Measurements from ENCODE around the gene FOXN3.

- no peak for TF ChIP-seq EP300 (IDR thresholded peaks at IDR 0.05; ENCODE audit: borderline replicate concordance in 1 of 2, control insufficient read depth in 1 of 2, low read depth in 2 of 2, low read length in 2 of 2)
- no peak for TF ChIP-seq POLR2A (IDR thresholded peaks at IDR 0.05; ENCODE audit: low read depth, low read length)
- TF ChIP-seq CTCF (IDR thresholded peaks at IDR 0.05 in 2 of 3, conservative IDR thresholded peaks at IDR 0.05 in 1 of 3; ENCODE audit: control insufficient read depth in 2 of 3, extremely low read depth in 1 of 3, insufficient read depth in 1 of 3, low read depth in 3 of 3, low read length in 3 of 3) = no peak
- TF ChIP-seq ESRRA (IDR thresholded peaks at IDR 0.05; ENCODE audit: low read length) = no peak
- no peak for TF ChIP-seq RAD21 (IDR thresholded peaks at IDR 0.05; ENCODE audit: insufficient read depth, low read depth, low read length)
- TF ChIP-seq RCOR1 (conservative IDR thresholded peaks at IDR 0.05; ENCODE audit: low read depth, low read length) = no peak
- no peak for TF ChIP-seq POLR2AphosphoS2 (IDR thresholded peaks at IDR 0.05; ENCODE audit: low read depth, low read length)
- TF ChIP-seq GABPA (IDR thresholded peaks at IDR 0.05; ENCODE audit: low read depth) = no peak
- TF ChIP-seq USF1 (IDR thresholded peaks at IDR 0.05; ENCODE audit: borderline replicate concordance, extremely low read length, insufficient read depth, low read depth, low read length) = no peak
- TF ChIP-seq ZNF592 (IDR thresholded peaks at IDR 0.05) = no peak
- no peak for TF ChIP-seq SIN3A (IDR thresholded peaks at IDR 0.05; ENCODE audit: low read depth, low read length)
- no peak for TF ChIP-seq REST (IDR thresholded peaks at IDR 0.05; ENCODE audit: low read depth, low read length)
- TF ChIP-seq CHD1 (IDR thresholded peaks at IDR 0.05; ENCODE audit: low read depth, low read length) = no peak
Observed at GRCh38 chr14:89269404-89269803, 147.6 kb downstream of the FOXN3 start.
